ENCODE measurements around the gene ABCC10.

DNA sequence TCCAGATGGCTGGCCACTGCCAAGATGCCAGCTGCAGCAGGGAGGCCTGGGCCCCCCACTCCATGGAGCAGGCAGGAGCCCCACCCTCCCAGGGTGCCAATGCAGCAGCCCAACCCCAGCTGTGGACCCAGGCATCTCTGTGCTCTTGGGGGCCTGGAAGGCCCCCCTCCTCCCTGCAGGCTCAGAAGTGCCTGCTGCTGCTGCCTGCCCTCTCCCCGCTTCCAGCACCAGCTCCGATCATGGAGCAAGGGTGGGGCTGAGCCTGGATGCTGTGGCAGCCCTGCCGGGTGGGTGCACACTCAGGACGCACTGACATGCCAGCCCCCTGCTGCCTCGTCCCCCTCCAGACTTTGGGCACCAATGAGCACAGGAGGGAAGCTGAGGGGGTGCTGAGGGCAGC, 14.8 kb upstream of the ABCC10 start:
- TF ChIP-seq TAF1 (IDR thresholded peaks at IDR 0.05; ENCODE audit: borderline replicate concordance, low read depth, low read length) (no peak), POLR2AphosphoS5 (IDR thresholded peaks at IDR 0.05; ENCODE audit: low read depth, low read length) (no peak)

All from GM12892 (cell line).